A549 (cell line): Measurements from ENCODE around the gene ITGA2B. TPM values are rescaled to one million over a fixed set of nuclear protein-coding genes. Genes with fewer than 3 reads are reported as not detected.
"Not testable (repeated sequence)": the region's sequence is repeated elsewhere in the genome, so short reads cannot be mapped to it uniquely, and the experiment has no call there.

ENCODE experiments used
- ATAC-seq, 2 experiments: fragments of 200-7000 bp in 1 of 2; fragments of >200 bp in 1 of 2; cut with Nextera tagmentation in 1 of 2; cut with Tn5 transposase in 1 of 2; 3 replicates each; pipeline versions ENCODE4 v1.8.0 to v1.9.1; 2018 to 2020; ENCODE audit warnings: mild to moderate bottlenecking in 1 of 2, moderate library complexity in 1 of 2
- CTCF ChIA-PET: fragments of 300-600 bp; sonication (Branson Sonifier 250); formaldehyde crosslinking; extraction: SDS; loops from one replicate; lab custom pipeline; 2021; ENCODE audit warnings: antibody characterized with exemption, inconsistent platforms; lab: Yijun Ruan, JAX
- POLR2A ChIA-PET: fragments of 350-600 bp; formaldehyde crosslinking; extraction: SDS; loops from one replicate; lab custom pipeline; 2021; ENCODE audit warnings: antibody characterized with exemption, inconsistent platforms; lab: Yijun Ruan, JAX
- DNase-seq, 2 experiments: peaks; one replicate each; pipeline versions ENCODE4 v3.0.0 to v3.0.0-alpha.2; 2011 to 2016; ENCODE audit warnings: low read depth in 1 of 2, low spot score in 1 of 2
- FAIRE-seq: peaks from 2 replicates; lab custom pipeline; 2011; peaks lifted over from hg19 to GRCh38; lab: Jason Lieb, UNC
- H3K27ac ChIP-seq, 2 experiments: fragments of >200 bp; sonication (Bioruptor Twin); formaldehyde crosslinking; 3 replicates each; pipeline ENCODE4 v1.5.1; 2016 to 2017
- H3K4me1 ChIP-seq: fragments of >200 bp; sonication (Bioruptor Twin); formaldehyde crosslinking; 3 replicates; pipeline ENCODE4 v1.6.1; 2016
- H3K4me2 ChIP-seq: fragments of >200 bp; sonication (Bioruptor Twin); formaldehyde crosslinking; 3 replicates; pipeline ENCODE4 v1.6.1; 2016
- H3K4me3 ChIP-seq: fragments of >200 bp; sonication (Bioruptor Twin); formaldehyde crosslinking; 3 replicates; pipeline ENCODE4 v1.5.1; 2016
- H3K9me3 ChIP-seq: fragments of >200 bp; sonication (Bioruptor Twin); formaldehyde crosslinking; 3 replicates; pipeline ENCODE4 v1.6.1; 2016
- BHLHE40 ChIP-seq: IDR thresholded peaks from 2 replicates; pipeline ENCODE4 v1.6.1; 2012; ENCODE audit warnings: low read depth, low read length, inconsistent platforms
- EHF ChIP-seq: fragments of 250-450 bp; sonication (Bioruptor Pico); IDR thresholded peaks from 2 replicates; pipeline ENCODE4 v1.5.0; 2020; ENCODE audit warnings: mild to moderate bottlenecking
- EHMT2 ChIP-seq: fragments of 200-600 bp; sonication (generic); IDR thresholded peaks from 2 replicates; pipeline ENCODE4 v1.6.1; 2016; ENCODE audit warnings: antibody characterized with exemption, low read depth, mild to moderate bottlenecking, moderate library complexity
- HDAC2 ChIP-seq: fragments of 200-600 bp; sonication (generic); IDR thresholded peaks from 2 replicates; pipeline ENCODE4 v1.6.1; 2016
- HEYL ChIP-seq: fragments of 250-450 bp; sonication (Bioruptor Pico); IDR thresholded peaks from 2 replicates; pipeline ENCODE4 v1.8.0; 2021; ENCODE audit warnings: mild to moderate bottlenecking, moderate library complexity
- HOXB5 ChIP-seq: fragments of 250-450 bp; sonication (Bioruptor Pico); IDR thresholded peaks from 2 replicates; pipeline ENCODE4 v1.5.0; 2020; ENCODE audit warnings: mild to moderate bottlenecking, moderate library complexity
- KDM1A ChIP-seq: fragments of 200-600 bp; sonication (generic); IDR thresholded peaks from 2 replicates; pipeline ENCODE4 v1.6.1; 2016; ENCODE audit warnings: low read depth, mild to moderate bottlenecking
- MAZ ChIP-seq: fragments of 150-350 bp; IDR thresholded peaks from 2 replicates; pipeline ENCODE4 v1.6.1; 2014; ENCODE audit warnings: antibody characterized with exemption, low read depth, low read length, borderline replicate concordance
- MYC ChIP-seq: IDR thresholded peaks from 2 replicates; pipeline ENCODE4 v1.6.1; 2012; ENCODE audit warnings: mild to moderate bottlenecking, inconsistent platforms, low read length, improper control_type of control experiment, borderline replicate concordance
- NPAS2 ChIP-seq: fragments of 250-450 bp; sonication (Bioruptor Pico); IDR thresholded peaks from 2 replicates; pipeline ENCODE4 v1.8.0; 2022; ENCODE audit warnings: mild to moderate bottlenecking, moderate library complexity, borderline replicate concordance
- POLR2AphosphoS2 ChIP-seq: conservative IDR thresholded peaks from 2 replicates; pipeline ENCODE4 v1.6.1; 2012; ENCODE audit warnings: low read length, improper control_type of control experiment, inconsistent platforms
- RAD21 ChIP-seq, 2 experiments: fragments of >200 bp in 1 of 2; sonication (Bioruptor Twin) in 1 of 2; formaldehyde crosslinking in 1 of 2; IDR thresholded peaks in 1 of 2; conservative IDR thresholded peaks in 1 of 2; 2 replicates in 1 of 2; 3 replicates in 1 of 2; pipeline ENCODE4 v1.6.1; 2012 to 2018; ENCODE audit warnings: inconsistent platforms in 1 of 2
- RARB ChIP-seq: fragments of 250-450 bp; sonication (Bioruptor Pico); IDR thresholded peaks from 2 replicates; pipeline ENCODE4 v1.8.0; 2021; ENCODE audit warnings: mild to moderate bottlenecking, moderate library complexity
- RNF2 ChIP-seq: fragments of 200-600 bp; sonication (generic); IDR thresholded peaks from 2 replicates; pipeline ENCODE4 v1.6.1; 2016; ENCODE audit warnings: low read depth, mild to moderate bottlenecking, antibody characterized with exemption, moderate library complexity, borderline replicate concordance
- TP53 ChIP-seq: fragments of 250-450 bp; sonication (Bioruptor Pico); IDR thresholded peaks from 2 replicates; pipeline ENCODE4 v1.5.0; 2021; ENCODE audit warnings: mild to moderate bottlenecking, moderate library complexity
- ZC3H11A ChIP-seq: fragments of 450-650 bp; IDR thresholded peaks from 2 replicates; pipeline ENCODE4 v1.6.1; 2014; ENCODE audit warnings: antibody characterized with exemption, mild to moderate bottlenecking
- ZFP36 ChIP-seq: fragments of 450-650 bp; IDR thresholded peaks from 2 replicates; pipeline ENCODE4 v1.6.1; 2014; ENCODE audit warnings: borderline replicate concordance; ENCODE audit not compliant: partially characterized antibody
- WGBS: methylation state at CpG from one replicate; pipeline ENCODE4 v1.1.6; 2017; ENCODE audit errors: missing lambda C conversion rate; 5-methylcytosine and 5-hydroxymethylcytosine counted together
- polyA plus RNA-seq, 4 experiments: library from polyadenylated mRNA; depleted of rRNA in 3 of 4; stranded (reverse); fragments of >200 nt; fragmentation: RNase III in 1 of 4; extraction: RNeasy Plus Mini Kit Qiagen cat#74134 plus additional on column Dnase treatment in 1 of 4; gene quantifications; 2 replicates in 3 of 4; 3 replicates in 1 of 4; pipeline ENCODE4 v1.2.3, GENCODE V29; 2011 to 2017
- TF ChIP-seq, protein P1 (sequence below): fragments of >200 bp; sonication (Bioruptor Twin); formaldehyde crosslinking; IDR thresholded peaks from 2 replicates; pipeline ENCODE4 v1.6.1; 2016
- TF ChIP-seq, protein P2 (sequence below): fragments of 250-450 bp; sonication (Bioruptor Pico); IDR thresholded peaks from 2 replicates; pipeline ENCODE4 v1.5.0; 2021; ENCODE audit warnings: mild to moderate bottlenecking, moderate library complexity, borderline replicate concordance
- TF ChIP-seq, protein P3 (sequence below): fragments of 200-600 bp; sonication (generic); IDR thresholded peaks from 2 replicates; pipeline ENCODE4 v1.6.1; 2016; ENCODE audit warnings: antibody characterized with exemption, mild to moderate bottlenecking, moderate library complexity
- TF ChIP-seq, protein P4 (sequence below): IDR thresholded peaks from 2 replicates; pipeline ENCODE4 v1.6.1; 2012
- TF ChIP-seq, protein P5 (sequence below): IDR thresholded peaks from 2 replicates; pipeline ENCODE4 v1.6.1; 2012

The ITGA2B gene
- polyA plus RNA-seq, 2 of the 4 experiments (the other 2 are of a cell fraction): 1.3 to 4.1 TPM

DNA sequence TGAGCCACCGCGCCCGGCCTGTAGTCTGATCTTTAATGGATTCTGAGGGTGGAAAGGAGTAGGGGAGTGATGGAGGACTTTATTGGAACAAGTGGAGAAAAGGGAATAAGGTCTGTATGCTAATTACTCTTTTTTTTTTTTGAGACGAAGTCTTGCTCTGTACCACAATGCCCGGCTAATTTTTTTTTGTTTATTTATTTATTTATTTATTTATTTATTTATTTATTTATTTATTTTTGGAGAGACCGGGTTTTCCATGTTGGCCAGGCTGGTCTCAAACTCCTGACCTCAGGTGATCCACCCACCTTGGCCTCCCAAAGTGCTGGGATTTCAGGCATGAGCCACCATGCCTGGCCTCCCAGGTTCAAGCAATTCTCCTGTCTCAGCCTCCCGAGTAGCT is 59.9 kb downstream of the ITGA2B start:
- CTCF ChIA-PET: interaction anchor here (0.6 to 13.6 kb wide), 11 partner anchors 11 to 308 kb away, joined by 3 to 327 read pairs (median 5); partner anchors contain the start of genes FAM171A2 and GRN
- H3K9me3 ChIP-seq, DNase-seq, POLR2A ChIA-PET, H3K27ac ChIP-seq, H3K4me2 ChIP-seq, FAIRE-seq, ATAC-seq, H3K4me3 ChIP-seq: not testable (repeated sequence)
- peak; percentile 56 for TF ChIP-seq ZC3H11A
- H3K4me1 ChIP-seq: peaks cover 14% of the 10 kb centered on the region
- 87% methylated on average over 7 of the region's 7 CpGs for WGBS

DNA sequence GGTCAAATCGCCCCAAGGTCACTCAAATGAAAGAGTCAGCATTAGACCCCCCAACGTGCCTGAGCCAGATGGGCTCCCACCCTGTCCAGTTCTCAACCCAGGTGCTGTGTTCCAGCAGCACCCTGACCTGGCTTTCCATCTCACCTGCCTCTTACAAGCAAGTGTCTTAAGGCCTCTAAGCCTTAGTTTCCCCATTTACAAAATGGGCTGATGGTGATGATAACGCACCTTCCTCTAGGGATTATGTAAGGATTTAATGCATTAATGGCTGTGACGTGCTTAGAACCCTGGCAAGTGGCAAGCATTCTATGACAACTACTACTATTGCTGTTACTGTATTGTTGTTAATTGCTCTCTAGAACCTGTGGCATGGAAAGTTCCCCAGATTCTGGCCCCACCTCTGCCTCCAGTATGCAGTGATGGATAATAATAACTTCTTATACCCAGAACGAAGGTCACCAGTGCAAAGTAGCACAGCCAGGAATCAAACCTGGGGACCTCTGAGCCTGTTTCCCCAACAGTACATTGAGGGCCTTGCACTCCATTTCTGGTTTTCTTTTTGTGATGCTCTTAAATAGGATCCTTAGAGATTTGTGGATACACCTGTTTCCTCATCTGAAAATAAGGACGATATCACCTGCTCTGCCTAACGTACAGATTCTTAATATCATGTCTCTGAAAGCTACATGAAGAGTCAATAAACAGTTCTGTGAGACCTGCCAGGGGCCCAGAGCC is 61.6 kb downstream of the ITGA2B start:
- 82% methylated on average over 7 of the region's 7 CpGs for WGBS
- DNase-seq: no peak
- no peak for ATAC-seq
- no peak overlapping the region for H3K27ac ChIP-seq
- CTCF ChIA-PET: interaction anchor here (0.9 to 14.1 kb wide), 11 partner anchors 10 to 125 kb away, joined by 3 to 327 read pairs (median 5); partner anchors contain the start of gene GRN
- FAIRE-seq: no peak
- H3K4me1 ChIP-seq: peaks cover 21% of the 10 kb centered on the region
- H3K4me3 ChIP-seq: no peak overlapping the region
- POLR2A ChIA-PET: interaction anchor here (1.0 to 1.3 kb wide), 2 partner anchors 24 to 127 kb away, joined by 3 read pairs; no protein-coding TSS in a partner anchor
- no peak for TF ChIP-seq POLR2AphosphoS2
- TF ChIP-seq KDM1A: peak; percentile 63; the same call in 1 of the 2 replicates
- H3K4me2 ChIP-seq: no peak overlapping the region
- H3K9me3 ChIP-seq: no peaks in the 10 kb centered on the region

DNA sequence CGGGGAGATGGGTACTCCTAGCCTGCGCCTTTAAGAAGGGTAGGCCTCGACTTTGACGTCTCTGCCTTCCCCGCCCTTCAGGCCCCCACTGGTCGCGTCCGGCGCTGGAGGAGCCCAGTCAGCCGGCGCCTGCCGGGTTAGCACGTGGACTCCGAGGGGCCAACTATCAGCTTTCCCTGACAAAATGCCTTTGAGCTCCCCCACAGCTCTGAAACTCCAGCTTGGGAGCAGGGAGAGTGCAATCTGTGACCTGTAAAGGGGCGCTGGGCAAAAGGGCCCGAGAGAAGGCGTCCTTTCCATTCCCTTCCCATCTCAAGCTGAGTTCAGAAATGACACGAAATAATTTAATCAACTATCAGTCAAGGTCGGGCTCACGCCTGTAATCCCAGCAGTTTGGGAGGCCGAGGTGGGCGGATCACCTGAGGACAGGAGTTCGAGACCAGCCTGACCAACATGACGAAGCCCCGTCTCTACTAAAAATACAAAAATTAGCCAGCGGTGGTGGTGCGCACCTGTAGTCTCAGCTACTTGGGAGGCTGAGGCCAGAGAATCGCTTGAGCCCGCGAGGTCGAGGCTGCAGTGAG is 62.5 kb downstream of the ITGA2B start:
- ChIA-PET POLR2A (interaction anchor here (0.6 to 1.3 kb wide), 8 partner anchors 9 to 127 kb away, joined by 3 to 14 read pairs (median 4); partner anchors contain the start of gene GRN), CTCF (interaction anchor here (0.5 to 14.1 kb wide), 12 partner anchors 10 to 289 kb away, joined by 3 to 159 read pairs (median 4); no protein-coding TSS in a partner anchor)
- FAIRE-seq (no peak), ATAC-seq (peak; percentile 70 to 80), DNase-seq (peak; percentile 99)
- Histone ChIP-seq H3K27ac (peak overlapping the region; percentile 93; a peak in 5 of 6 replicates), H3K9me3 (no peaks in the 10 kb centered on the region), H3K4me3 (peak overlapping the region; percentile 98; the same call in 2 of the 3 replicates), H3K4me2 (peak overlapping the region; percentile 85), H3K4me1 (peaks cover 21% of the 10 kb centered on the region)
- 36% methylated on average over 30 of the region's 31 CpGs for WGBS
- TF ChIP-seq, protein P1, sequence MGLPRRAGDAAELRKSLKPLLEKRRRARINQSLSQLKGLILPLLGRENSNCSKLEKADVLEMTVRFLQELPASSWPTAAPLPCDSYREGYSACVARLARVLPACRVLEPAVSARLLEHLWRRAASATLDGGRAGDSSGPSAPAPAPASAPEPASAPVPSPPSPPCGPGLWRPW: no peak
- TF ChIP-seq, protein P2, sequence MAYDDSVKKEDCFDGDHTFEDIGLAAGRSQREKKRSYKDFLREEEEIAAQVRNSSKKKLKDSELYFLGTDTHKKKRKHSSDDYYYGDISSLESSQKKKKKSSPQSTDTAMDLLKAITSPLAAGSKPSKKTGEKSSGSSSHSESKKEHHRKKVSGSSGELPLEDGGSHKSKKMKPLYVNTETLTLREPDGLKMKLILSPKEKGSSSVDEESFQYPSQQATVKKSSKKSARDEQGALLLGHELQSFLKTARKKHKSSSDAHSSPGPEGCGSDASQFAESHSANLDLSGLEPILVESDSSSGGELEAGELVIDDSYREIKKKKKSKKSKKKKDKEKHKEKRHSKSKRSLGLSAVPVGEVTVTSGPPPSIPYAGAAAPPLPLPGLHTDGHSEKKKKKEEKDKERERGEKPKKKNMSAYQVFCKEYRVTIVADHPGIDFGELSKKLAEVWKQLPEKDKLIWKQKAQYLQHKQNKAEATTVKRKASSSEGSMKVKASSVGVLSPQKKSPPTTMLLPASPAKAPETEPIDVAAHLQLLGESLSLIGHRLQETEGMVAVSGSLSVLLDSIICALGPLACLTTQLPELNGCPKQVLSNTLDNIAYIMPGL (CRISPR knock-in tag): no peak
- no peak for TF ChIP-seq EHF (CRISPR knock-in tag)
- peak; percentile 61; the same call in 1 of the 2 replicates for TF ChIP-seq BHLHE40
- TF ChIP-seq, protein P3, sequence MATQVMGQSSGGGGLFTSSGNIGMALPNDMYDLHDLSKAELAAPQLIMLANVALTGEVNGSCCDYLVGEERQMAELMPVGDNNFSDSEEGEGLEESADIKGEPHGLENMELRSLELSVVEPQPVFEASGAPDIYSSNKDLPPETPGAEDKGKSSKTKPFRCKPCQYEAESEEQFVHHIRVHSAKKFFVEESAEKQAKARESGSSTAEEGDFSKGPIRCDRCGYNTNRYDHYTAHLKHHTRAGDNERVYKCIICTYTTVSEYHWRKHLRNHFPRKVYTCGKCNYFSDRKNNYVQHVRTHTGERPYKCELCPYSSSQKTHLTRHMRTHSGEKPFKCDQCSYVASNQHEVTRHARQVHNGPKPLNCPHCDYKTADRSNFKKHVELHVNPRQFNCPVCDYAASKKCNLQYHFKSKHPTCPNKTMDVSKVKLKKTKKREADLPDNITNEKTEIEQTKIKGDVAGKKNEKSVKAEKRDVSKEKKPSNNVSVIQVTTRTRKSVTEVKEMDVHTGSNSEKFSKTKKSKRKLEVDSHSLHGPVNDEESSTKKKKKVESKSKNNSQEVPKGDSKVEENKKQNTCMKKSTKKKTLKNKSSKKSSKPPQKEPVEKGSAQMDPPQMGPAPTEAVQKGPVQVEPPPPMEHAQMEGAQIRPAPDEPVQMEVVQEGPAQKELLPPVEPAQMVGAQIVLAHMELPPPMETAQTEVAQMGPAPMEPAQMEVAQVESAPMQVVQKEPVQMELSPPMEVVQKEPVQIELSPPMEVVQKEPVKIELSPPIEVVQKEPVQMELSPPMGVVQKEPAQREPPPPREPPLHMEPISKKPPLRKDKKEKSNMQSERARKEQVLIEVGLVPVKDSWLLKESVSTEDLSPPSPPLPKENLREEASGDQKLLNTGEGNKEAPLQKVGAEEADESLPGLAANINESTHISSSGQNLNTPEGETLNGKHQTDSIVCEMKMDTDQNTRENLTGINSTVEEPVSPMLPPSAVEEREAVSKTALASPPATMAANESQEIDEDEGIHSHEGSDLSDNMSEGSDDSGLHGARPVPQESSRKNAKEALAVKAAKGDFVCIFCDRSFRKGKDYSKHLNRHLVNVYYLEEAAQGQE: no peak
- no peak for TF ChIP-seq RNF2
- TF ChIP-seq HDAC2: 0 out of 2 replicates have a peak, but pooled peaks have one; percentile 49
- TF ChIP-seq MAZ: peak; percentile 84; the same call in 1 of the 2 replicates
- TF ChIP-seq, protein P4, sequence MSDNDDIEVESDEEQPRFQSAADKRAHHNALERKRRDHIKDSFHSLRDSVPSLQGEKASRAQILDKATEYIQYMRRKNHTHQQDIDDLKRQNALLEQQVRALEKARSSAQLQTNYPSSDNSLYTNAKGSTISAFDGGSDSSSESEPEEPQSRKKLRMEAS: peak; percentile 99
- TF ChIP-seq KDM1A: peak; percentile 40; the same call in 1 of the 2 replicates
- TF ChIP-seq RAD21 (conservative IDR thresholded peaks at IDR 0.05 in 1 of 2, IDR thresholded peaks at IDR 0.05 in 1 of 2): peak in 1 of 2 experiments; percentile 22; a peak in 1 of 5 replicates
- TF ChIP-seq ZFP36: no peak
- no peak for TF ChIP-seq HOXB5 (CRISPR knock-in tag)
- TF ChIP-seq ZC3H11A: no peak
- TF ChIP-seq, protein P5, sequence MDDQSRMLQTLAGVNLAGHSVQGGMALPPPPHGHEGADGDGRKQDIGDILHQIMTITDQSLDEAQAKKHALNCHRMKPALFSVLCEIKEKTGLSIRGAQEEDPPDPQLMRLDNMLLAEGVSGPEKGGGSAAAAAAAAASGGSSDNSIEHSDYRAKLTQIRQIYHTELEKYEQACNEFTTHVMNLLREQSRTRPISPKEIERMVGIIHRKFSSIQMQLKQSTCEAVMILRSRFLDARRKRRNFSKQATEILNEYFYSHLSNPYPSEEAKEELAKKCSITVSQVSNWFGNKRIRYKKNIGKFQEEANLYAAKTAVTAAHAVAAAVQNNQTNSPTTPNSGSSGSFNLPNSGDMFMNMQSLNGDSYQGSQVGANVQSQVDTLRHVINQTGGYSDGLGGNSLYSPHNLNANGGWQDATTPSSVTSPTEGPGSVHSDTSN: peak; percentile 59; the same call in 1 of the 2 replicates
- peak; percentile 82 for TF ChIP-seq NPAS2 (CRISPR knock-in tag)
- no peak for TF ChIP-seq EHMT2
- peak; percentile 92 for TF ChIP-seq MYC
- TF ChIP-seq RARB (CRISPR knock-in tag): no peak
- TF ChIP-seq TP53 (CRISPR knock-in tag): no peak
- no peak for TF ChIP-seq HEYL
